ENCODE results near the gene ST8SIA2.

Gene ST8SIA2

GRCh38 chr15:92506506-92506905, 112.8 kb downstream of the ST8SIA2 start:
- H3K4me3 ChIP-seq (ENCODE audit: low read depth, low read length): no peak overlapping the region
- no peak for DNase-seq (ENCODE audit: low read depth)
- TF ChIP-seq CTCF (IDR thresholded peaks at IDR 0.05; ENCODE audit: low read depth, low read length, missing control alignments): no peak

- H3K4me3 ChIP-seq (ENCODE audit: low read depth, low read length): no peak overlapping the region
- TF ChIP-seq CTCF (IDR thresholded peaks at IDR 0.05; ENCODE audit: low read depth, low read length, missing control alignments): no peak
- no peak for DNase-seq (ENCODE audit: low read depth)
These were observed 116.6 kb downstream of the ST8SIA2 start for GRCh38 chr15:92510163-92510882.
